Activated T-helper 17 cell treated with anti-CD3 and anti-CD28 coated beads, Interleukin-2, amount 50 U/mL, for 72 hours (primary cell): ENCODE data around the gene LEMD3. TPM values are rescaled to one million over a fixed set of nuclear protein-coding genes. Genes with fewer than 3 reads are reported as not detected.
A peak's percentile ranks its signal among the peaks of the same experiment; 100 is the strongest.

Experiments
- ATAC-seq: fragments of 150-1000 bp; cut with Tn5 transposase; replicated peaks from 2 replicates; pipeline ENCODE4 v1.10.0; 2021; ENCODE audit warnings: mild to moderate bottlenecking, moderate library complexity
- H3K27ac Mint-ChIP-seq: one replicate; pipeline ENCODE4 v1.8.0; 2022; ENCODE audit warnings: mixed read lengths
- H3K27me3 Mint-ChIP-seq: one replicate; pipeline ENCODE4 v1.8.0; 2022; ENCODE audit warnings: mixed read lengths
- H3K36me3 Mint-ChIP-seq: one replicate; pipeline ENCODE4 v1.8.0; 2022; ENCODE audit warnings: low read depth, mild to moderate bottlenecking, mixed read lengths
- H3K4me1 Mint-ChIP-seq: one replicate; pipeline ENCODE4 v1.8.0; 2022; ENCODE audit warnings: mixed read lengths
- H3K4me3 Mint-ChIP-seq: one replicate; pipeline ENCODE4 v1.8.0; 2022; ENCODE audit warnings: mild to moderate bottlenecking, mixed read lengths
- H3K9me3 Mint-ChIP-seq: one replicate; pipeline ENCODE4 v1.8.0; 2022; ENCODE audit warnings: mixed read lengths
- total RNA-seq, 2 donors: library from RNA; stranded (reverse); gene quantifications; one replicate each; pipeline ENCODE4 v1.2.3, GENCODE V29; 2022

LEMD3 gene
- total RNA-seq, 2 donors from 2014 or later = 18.2 to 21.1 TPM

- Mint-ChIP-seq H3K27me3 (no peaks in the 10 kb centered on the region), H3K4me3 (peak overlapping the region; percentile 51), H3K36me3 (peaks cover 25% of the 10 kb centered on the region)
Measured at GRCh38 chr12:65208964-65209654, 39.7 kb downstream of the LEMD3 start.

GRCh38 chr12:65209655-65210043 is 40.3 kb downstream of the LEMD3 start:
- Mint-ChIP-seq H3K36me3 (peaks cover 29% of the 10 kb centered on the region), H3K9me3 (no peaks in the 10 kb centered on the region), H3K4me1 (peaks cover 23% of the 10 kb centered on the region), H3K27ac (peak overlapping the region; percentile 81), H3K27me3 (no peaks in the 10 kb centered on the region), H3K4me3 (peak overlapping the region; percentile 51)
- ATAC-seq = no peak

More at GRCh38 chr12:65208964-65209654, 39.7 kb downstream of the LEMD3 start:
- ATAC-seq = no peak
- Mint-ChIP-seq H3K27ac (peak overlapping the region; percentile 81), H3K9me3 (no peaks in the 10 kb centered on the region), H3K4me1 (peaks cover 22% of the 10 kb centered on the region)

DNA sequence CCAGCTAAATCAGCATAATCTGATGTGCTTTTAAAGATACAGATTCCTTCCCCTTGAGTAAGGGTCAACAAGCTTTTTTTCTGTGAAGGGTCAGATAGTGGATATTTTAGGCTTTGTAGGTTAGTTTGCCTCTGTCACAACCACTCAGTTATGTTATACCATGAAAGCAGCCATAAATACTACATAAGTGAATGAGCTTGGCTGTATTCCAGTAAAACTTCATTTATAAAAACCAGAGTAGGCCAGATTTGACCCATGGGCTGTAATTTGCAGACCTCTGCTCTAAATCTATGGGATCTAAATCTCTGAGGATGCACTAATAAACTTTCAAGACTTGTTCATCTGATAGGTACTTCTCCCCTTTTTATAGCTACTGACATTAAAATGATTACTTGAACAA is 47.7 kb downstream of the LEMD3 start:
- ATAC-seq = no peak

DNA sequence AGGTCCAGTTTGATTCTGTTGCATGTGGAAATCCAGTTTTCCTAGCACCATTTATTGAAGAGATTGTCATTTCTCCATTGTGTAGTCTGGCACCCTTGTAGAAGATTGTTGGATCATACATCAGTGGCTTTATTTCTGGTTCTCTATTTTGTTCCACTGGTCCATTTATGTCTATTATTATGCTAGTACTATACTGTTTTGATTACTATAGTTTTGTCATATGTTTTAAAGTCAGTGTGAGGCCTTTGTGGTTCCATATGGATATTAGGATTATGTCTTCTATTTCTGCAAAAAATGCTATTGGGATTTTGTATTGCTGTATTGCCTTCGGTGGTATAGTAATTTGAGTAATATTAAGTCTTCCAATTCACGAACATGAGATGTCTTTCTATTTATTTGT is 51.4 kb downstream of the LEMD3 start:
- peaks cover 89% of the 10 kb centered on the region for H3K36me3 Mint-ChIP-seq
- ATAC-seq = no peak
- H3K4me1 Mint-ChIP-seq = peaks cover 9% of the 10 kb centered on the region
- H3K4me3 Mint-ChIP-seq = no peak overlapping the region
- no peaks in the 10 kb centered on the region for H3K27me3 Mint-ChIP-seq
- no peak overlapping the region for H3K27ac Mint-ChIP-seq
- peaks cover 9% of the 10 kb centered on the region for H3K9me3 Mint-ChIP-seq

More for the DNA sequence above, 47.7 kb downstream of the LEMD3 start:
- Mint-ChIP-seq H3K36me3 (peaks cover 82% of the 10 kb centered on the region), H3K4me1 (peaks cover 9% of the 10 kb centered on the region), H3K27ac (no peak overlapping the region), H3K4me3 (no peak overlapping the region), H3K9me3 (no peaks in the 10 kb centered on the region), H3K27me3 (no peaks in the 10 kb centered on the region)

DNA sequence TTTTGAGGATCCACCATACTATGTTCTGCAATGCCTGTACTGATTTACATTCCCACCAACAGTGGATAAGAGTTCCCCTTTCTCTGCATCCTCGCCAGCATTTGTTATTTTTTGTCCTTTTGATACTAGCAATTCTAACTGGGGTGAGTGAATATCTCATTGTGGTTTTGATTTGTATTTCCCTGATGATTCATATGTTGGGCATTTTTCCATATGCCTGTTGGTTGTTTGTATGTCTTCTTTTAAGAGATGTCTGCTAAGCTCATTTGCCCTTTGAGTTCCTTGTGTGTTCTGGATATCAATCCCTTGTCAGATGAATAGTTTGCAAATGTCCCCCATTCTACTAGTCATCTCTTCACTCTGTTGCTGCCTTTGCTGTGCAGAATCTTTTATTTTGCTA is 60.1 kb downstream of the LEMD3 start:
- peaks cover 61% of the 10 kb centered on the region for H3K36me3 Mint-ChIP-seq

GRCh38 chr12:65232476-65233077 is 63.2 kb downstream of the LEMD3 start:
- no peak for ATAC-seq
- Mint-ChIP-seq H3K27ac (peak overlapping the region; percentile 34), H3K4me3 (no peak overlapping the region), H3K27me3 (no peaks in the 10 kb centered on the region), H3K9me3 (no peaks in the 10 kb centered on the region), H3K36me3 (peaks cover 32% of the 10 kb centered on the region), H3K4me1 (peaks cover 10% of the 10 kb centered on the region)

More for the DNA sequence above, 60.1 kb downstream of the LEMD3 start:
- peaks cover 24% of the 10 kb centered on the region for H3K4me1 Mint-ChIP-seq
- no peak overlapping the region for H3K27ac Mint-ChIP-seq
- H3K9me3 Mint-ChIP-seq = peaks cover 7% of the 10 kb centered on the region
- H3K4me3 Mint-ChIP-seq = no peak overlapping the region
- no peak for ATAC-seq
- no peaks in the 10 kb centered on the region for H3K27me3 Mint-ChIP-seq

GRCh38 chr12:65237153-65237552 is 67.8 kb downstream of the LEMD3 start:
- Mint-ChIP-seq H3K36me3 (peaks cover 33% of the 10 kb centered on the region), H3K27ac (no peak overlapping the region), H3K9me3 (no peaks in the 10 kb centered on the region), H3K27me3 (no peaks in the 10 kb centered on the region), H3K4me3 (no peak overlapping the region), H3K4me1 (peaks cover 7% of the 10 kb centered on the region)
- no peak for ATAC-seq

DNA sequence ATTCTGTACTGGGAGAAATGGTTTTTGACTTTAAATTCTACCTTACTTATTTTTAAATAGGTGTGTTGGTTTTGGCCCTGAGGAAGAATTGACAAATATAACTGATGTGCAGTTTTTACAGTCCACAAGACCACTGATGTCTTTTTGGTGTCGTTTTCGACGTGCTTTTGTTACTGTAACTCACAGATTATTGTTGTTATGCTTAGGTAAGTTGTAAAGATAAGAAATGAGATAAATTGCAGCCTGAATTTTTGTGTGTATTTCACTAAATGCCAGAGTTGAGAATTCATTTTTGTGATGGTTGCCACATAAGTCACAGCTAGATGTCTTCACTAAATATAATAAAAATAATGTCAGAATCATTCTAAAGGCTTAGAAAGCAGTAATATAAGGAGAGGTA is 69.2 kb downstream of the LEMD3 start:
- H3K36me3 Mint-ChIP-seq = peaks cover 48% of the 10 kb centered on the region

DNA sequence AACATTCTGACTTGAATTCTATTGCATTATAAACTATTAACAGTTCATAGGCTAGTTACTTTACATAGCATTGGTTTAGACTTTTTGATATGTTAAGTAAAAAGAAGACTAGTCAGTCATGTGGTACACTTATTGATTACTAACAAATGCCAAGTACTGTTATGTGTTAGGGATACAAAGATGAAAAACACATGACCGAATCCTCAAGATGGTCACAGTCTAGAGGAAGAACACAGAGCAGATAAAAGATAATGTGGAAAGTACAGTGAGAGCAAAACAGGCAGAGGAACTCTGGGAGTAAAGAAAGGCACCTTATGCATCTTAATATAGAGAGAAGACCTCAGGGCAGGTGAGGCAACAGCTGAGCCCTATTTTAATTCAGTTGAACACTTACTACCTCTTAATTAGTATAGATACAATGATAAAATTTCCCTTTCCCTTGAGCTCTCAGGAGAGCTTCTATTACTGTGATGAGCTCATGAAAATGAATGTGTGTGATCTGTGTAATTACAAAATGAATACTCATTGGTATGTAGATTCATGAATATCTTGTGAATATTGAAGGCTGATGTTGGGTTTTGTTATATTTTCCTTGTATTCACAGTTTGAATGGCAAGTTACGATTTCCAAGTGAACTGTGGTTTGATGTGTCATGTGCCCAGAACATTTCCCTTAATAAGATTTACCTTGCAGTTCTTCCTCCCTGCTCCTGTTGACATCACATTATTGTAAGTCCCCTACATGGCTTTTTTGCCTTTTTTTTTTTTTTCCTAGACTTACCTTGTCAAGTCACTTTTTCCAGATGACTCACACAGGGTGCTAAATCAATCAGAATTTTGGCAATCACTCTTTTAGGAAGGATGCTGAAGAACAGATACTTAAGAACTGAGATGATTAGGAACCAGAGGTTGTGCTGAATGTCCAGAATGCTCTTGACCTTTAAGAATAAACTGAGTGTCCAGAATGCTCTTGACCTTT is 79.6 kb downstream of the LEMD3 start:
- H3K4me1 Mint-ChIP-seq = peaks cover 16% of the 10 kb centered on the region
- H3K4me3 Mint-ChIP-seq = peak overlapping the region; percentile 6
- H3K27me3 Mint-ChIP-seq = no peaks in the 10 kb centered on the region
- H3K9me3 Mint-ChIP-seq = no peaks in the 10 kb centered on the region
- peak overlapping the region; percentile 70 for H3K27ac Mint-ChIP-seq
- peak; percentile 87 for ATAC-seq
- H3K36me3 Mint-ChIP-seq = peaks cover 41% of the 10 kb centered on the region

More for the DNA sequence above, 69.2 kb downstream of the LEMD3 start:
- ATAC-seq = no peak
- H3K27ac Mint-ChIP-seq = no peak overlapping the region
- no peaks in the 10 kb centered on the region for H3K27me3 Mint-ChIP-seq
- H3K9me3 Mint-ChIP-seq = no peaks in the 10 kb centered on the region
- H3K4me3 Mint-ChIP-seq = no peak overlapping the region
- H3K4me1 Mint-ChIP-seq = no peaks in the 10 kb centered on the region

GRCh38 chr12:65252515-65252914 is 83.1 kb downstream of the LEMD3 start:
- H3K36me3 Mint-ChIP-seq = peaks cover 12% of the 10 kb centered on the region
- no peaks in the 10 kb centered on the region for H3K9me3 Mint-ChIP-seq

DNA sequence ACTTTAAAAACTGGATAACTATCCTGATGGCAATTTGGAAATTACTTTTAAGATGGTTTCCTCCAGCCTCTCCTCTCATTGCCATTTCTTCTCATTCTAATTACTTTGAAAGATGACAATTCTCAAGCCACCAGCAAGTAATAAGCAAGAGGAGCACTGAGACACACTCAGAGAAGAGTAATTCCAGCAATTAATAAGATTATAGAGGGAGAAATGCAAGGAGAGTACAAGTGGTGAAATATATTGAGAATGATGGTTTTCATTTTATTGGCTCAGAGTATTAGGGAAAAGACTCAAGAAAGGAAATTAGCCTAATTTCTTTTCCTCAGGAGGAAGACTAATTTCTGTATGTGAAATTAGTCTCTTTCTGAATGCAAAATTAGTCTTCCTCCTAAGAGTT is 88.6 kb downstream of the LEMD3 start:
- no peaks in the 10 kb centered on the region for H3K4me1 Mint-ChIP-seq
- H3K4me3 Mint-ChIP-seq = no peak overlapping the region
- H3K9me3 Mint-ChIP-seq = no peaks in the 10 kb centered on the region
- no peaks in the 10 kb centered on the region for H3K36me3 Mint-ChIP-seq
- H3K27me3 Mint-ChIP-seq = no peaks in the 10 kb centered on the region
- H3K27ac Mint-ChIP-seq = no peak overlapping the region
- no peak for ATAC-seq

More at GRCh38 chr12:65252515-65252914, 83.1 kb downstream of the LEMD3 start:
- Mint-ChIP-seq H3K4me3 (no peak overlapping the region), H3K27me3 (no peaks in the 10 kb centered on the region), H3K27ac (no peak overlapping the region), H3K4me1 (peaks cover 16% of the 10 kb centered on the region)
- ATAC-seq = no peak

- no peak overlapping the region for H3K4me3 Mint-ChIP-seq
- no peak overlapping the region for H3K27ac Mint-ChIP-seq
- H3K27me3 Mint-ChIP-seq = no peaks in the 10 kb centered on the region
- H3K4me1 Mint-ChIP-seq = no peaks in the 10 kb centered on the region
- H3K36me3 Mint-ChIP-seq = no peaks in the 10 kb centered on the region
- H3K9me3 Mint-ChIP-seq = no peaks in the 10 kb centered on the region
- no peak for ATAC-seq
Measured at GRCh38 chr12:65259501-65259900, 90.1 kb downstream of the LEMD3 start.

DNA sequence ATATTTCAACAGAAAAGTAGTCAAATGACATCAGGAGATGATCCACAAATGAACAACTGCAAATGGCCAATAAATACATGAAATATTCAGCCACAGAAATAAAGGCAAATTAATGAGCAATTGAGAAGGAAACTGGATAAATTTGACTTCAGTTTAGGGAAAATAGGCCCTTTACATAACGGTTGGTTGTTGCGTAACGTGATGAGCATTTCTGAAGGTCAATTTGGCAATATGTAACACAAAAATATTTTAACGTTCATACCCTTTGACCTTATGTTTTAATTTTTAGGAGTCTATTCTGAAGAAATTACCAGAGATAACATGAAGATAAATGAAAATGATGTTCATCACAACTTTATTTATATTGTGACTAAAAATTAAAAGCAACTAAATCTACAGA is 94.4 kb downstream of the LEMD3 start:
- Mint-ChIP-seq H3K4me3 (no peak overlapping the region), H3K9me3 (no peaks in the 10 kb centered on the region), H3K4me1 (no peaks in the 10 kb centered on the region), H3K27ac (no peak overlapping the region), H3K36me3 (no peaks in the 10 kb centered on the region), H3K27me3 (peaks cover 11% of the 10 kb centered on the region)
- ATAC-seq = no peak

DNA sequence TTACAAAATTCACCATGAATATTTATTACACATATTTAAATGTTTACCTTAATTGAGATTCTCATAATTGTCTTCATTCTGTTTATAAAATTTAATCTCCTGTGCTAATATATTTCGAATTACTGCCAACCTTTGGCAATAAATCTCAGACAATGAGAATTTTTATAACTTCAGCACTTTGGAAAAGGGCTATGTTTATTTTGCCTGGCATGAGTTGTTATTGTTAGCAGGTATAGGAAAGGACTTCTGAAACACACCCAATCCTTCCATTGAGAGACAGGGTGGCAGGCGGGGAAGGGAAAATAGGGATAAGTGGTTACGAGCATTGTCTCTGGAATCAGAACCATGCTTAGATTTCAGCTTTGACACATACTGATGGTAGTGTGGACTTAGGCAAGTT is 97.0 kb downstream of the LEMD3 start:
- H3K4me1 Mint-ChIP-seq = no peaks in the 10 kb centered on the region
- no peaks in the 10 kb centered on the region for H3K9me3 Mint-ChIP-seq
- ATAC-seq = no peak
- no peaks in the 10 kb centered on the region for H3K36me3 Mint-ChIP-seq
- no peak overlapping the region for H3K27ac Mint-ChIP-seq
- H3K4me3 Mint-ChIP-seq = no peak overlapping the region
- H3K27me3 Mint-ChIP-seq = peaks cover 15% of the 10 kb centered on the region
